AG10803 (cell line): ENCODE measurements around the gene SLC30A2.
A peak's percentile ranks its signal among the peaks of the same experiment; 100 is the strongest.

Experiments used
- DNase-seq: peaks from one replicate; pipeline ENCODE4 v3.0.0; 2010; ENCODE audit warnings: low read depth
- H3K4me3 ChIP-seq: 2 replicates; pipeline ENCODE4 v1.5.1; 2011; ENCODE audit warnings: mild to moderate bottlenecking, low read length, control low read depth
- CTCF ChIP-seq: conservative IDR thresholded peaks from 2 replicates; pipeline ENCODE4 v1.5.1; 2011; ENCODE audit warnings: mild to moderate bottlenecking, low read length, control low read depth, inconsistent platforms

Gene SLC30A2

DNA sequence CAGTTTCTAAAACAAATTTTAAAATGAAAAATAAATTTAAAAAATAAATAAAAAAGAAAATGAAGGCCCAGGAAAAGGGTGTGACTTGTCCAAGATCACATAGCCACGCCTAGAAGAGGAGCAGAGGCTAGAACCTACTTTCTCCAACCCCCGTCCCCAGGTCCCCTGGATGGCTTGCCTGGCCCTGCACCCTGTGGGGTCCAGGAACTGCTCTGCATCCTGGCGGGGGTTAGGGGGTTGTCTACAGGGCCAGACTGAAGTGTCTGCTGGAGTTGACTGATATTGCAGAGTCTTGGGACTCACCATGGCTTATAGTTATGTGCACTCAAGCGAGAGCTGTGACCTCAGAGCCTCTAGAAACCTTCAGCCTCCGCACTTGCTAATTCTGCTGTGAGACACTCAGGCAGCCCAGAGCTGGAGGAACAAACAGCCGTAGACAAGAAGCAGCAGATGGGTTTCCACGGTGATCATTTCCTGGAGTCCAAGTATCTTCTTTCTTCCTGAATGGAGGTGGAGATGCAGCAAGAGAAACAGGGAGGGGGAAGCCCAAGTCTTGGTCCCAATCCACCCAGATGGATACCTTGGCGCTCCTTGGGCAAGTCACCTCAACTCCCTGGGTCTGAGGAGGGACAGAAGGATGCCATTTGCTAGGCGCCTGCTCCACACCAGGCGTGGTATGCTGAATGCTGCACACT, 29.5 kb downstream of the SLC30A2 start:
- no peak for DNase-seq
- TF ChIP-seq CTCF: no peak
- no peak overlapping the region for H3K4me3 ChIP-seq

- peak; percentile 79 for DNase-seq
- no peak overlapping the region for H3K4me3 ChIP-seq
- TF ChIP-seq CTCF: no peak
Observed at GRCh38 chr1:26015358-26015757, 30.6 kb downstream of the SLC30A2 start.

GRCh38 chr1:26014179-26014578, 31.7 kb downstream of the SLC30A2 start:
- no peak for DNase-seq
- TF ChIP-seq CTCF: no peak
- H3K4me3 ChIP-seq: no peak overlapping the region

DNA sequence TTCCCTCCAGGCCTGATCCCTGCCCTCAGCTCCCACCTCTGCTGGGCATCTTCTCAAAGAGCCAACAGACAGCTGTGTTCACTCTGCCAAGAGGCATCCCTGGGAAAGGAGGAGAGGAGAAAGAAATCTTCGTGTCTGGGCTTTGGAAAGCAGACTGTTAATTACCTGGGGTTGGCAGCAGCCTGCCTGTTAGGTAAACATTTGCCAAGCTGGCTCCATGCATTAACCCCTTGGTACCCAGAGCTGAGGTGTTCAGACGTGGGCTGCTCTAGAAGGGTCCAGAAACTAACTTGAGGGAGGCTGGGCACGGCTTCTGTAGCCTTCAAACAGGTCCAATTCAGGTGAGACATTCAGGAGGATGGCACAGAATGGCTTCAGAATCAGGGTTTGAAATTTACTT, 33.1 kb downstream of the SLC30A2 start:
- no peak for DNase-seq
- H3K4me3 ChIP-seq: no peak overlapping the region
- TF ChIP-seq CTCF: no peak

GRCh38 chr1:26010825-26011224, 35.1 kb downstream of the SLC30A2 start:
- no peak for DNase-seq

DNA sequence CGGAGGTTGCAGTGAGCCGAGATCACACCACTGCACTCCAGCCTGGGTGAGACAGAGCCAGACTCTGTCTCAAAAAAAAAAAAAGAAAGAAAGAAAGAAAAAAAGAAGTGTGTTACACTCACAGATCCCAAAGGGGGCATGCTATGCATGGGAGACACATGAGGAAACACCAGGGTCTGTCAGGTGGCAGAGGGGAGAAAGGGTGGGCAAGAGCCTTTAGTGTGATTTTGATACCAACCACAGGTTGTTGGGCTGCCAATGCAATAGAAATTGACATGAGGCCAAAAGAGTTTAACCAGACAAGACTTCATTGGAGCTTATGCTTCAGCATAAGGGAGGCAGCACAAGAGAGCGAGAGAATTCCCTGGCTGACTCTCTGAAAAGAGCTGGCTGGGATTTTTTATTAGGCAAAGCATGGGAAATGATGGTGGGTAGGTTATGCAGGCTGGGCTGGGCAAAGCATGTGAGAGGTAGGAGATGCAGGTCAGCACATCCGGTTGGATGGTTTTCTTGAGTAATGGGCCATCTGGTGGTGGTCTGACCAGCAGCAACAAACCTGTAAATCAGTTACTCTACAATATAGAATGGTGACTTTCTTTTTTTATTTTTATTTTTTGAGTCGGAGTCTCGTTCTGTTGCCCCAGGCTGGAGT, 36.0 kb downstream of the SLC30A2 start:
- DNase-seq: no peak
- TF ChIP-seq CTCF: no peak
- H3K4me3 ChIP-seq: no peak overlapping the region

More at GRCh38 chr1:26010825-26011224, 35.1 kb downstream of the SLC30A2 start:
- H3K4me3 ChIP-seq: no peak overlapping the region
- TF ChIP-seq CTCF: no peak

DNA sequence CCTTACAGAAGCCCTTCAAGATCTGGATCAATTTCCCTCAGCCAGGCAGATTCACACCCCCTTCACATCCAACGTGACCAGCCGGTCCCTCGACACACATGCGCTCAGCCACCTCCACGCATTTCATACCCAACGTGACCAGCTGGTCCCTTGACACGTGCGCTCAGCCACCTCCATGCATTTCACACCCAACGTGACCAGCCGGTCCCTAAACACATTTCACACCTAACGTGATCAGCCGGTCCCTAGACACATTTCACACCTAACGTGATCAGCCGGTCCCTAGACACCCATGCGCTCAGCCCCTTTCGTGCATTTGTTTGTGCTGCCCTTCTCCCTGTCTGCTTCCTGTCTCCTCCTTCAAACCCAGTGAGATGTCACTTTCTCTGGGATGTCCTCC, 39.2 kb downstream of the SLC30A2 start:
- no peak overlapping the region for H3K4me3 ChIP-seq
- TF ChIP-seq CTCF: no peak
- DNase-seq: no peak
